HG02571 (cell line): ENCODE measurements around the gene EPB41L1.

ENCODE experiments used
- ATAC-seq: cut with Tn5 transposase; IDR thresholded peaks from one replicate; pipeline ENCODE4 v1.9.1; 2021; ENCODE audit warnings: mild to moderate bottlenecking, moderate library complexity; ENCODE audit not compliant: unreplicated experiment

EPB41L1 gene

DNA sequence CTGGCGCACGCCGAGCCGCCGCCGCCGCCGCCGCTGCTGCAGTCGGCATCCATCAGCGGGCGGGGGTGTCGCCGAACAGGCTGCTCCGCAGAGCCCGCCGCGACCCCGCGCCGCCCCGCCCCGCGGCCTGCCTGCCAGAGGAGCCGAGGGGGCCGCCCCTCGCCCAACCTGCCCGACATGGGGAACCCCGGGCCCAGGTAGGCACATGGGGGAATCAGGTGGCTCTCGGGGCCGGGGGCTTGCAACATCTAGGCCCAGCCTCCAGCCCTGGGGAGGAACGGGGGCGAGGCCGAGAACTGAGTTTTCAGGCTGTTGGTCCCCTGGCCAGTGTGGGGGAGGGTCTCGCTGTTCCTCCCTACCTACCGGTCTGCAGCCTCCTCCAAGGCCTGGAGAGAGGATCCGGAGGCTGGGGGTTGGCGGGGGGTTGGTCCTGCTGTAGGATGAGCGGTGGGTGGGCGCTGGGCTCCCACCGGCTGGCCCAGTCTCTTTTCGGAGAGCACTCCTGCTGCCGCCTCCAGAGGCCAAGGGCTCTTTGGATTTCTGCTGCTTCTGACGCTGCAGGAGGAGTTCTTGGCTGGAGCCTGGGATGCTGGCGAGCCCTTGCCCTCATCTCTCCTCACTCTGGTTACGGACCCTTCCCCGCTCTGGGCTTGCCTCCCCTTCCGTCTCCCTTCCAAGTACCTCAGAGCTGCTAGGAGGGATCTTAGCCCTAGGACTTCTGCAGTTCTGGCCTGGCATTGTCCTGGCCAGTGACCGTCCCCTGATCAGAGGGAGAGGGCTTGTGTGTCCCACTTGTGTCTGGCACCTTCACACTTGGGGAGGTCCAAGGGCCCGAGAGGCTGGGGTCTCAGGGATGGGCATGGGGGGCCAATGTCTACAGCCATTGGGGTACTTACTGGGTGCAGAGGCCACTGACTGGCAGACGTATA, at the start of gene EPB41L1:
TSS of gene EPB41L1 (plus strand) at position 41 of the 929 bp plus-strand sequence. CDS start 19,038 bp downstream, outside the sequence.
- no peak for ATAC-seq

DNA sequence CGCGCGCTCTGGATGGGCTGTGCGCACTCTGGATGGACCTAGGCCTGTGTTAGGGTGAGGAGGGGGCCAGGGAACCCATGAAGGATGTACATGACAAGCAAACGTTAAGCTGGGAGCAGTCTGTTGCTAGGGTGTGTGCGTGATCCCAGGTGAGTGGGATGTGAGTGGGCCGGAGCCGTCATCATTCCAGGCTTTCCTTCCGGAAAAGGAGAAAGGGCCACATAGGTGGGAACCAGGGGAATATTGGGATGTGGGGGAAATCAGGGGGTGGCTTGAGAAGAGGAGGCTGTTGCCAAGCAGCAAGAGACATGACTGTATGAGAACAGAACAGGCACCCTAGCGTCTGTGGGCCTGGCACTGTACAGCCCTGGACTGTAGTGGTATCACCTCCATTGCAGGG, 49.7 kb upstream of the EPB41L1 start:
- ATAC-seq = no peak

DNA sequence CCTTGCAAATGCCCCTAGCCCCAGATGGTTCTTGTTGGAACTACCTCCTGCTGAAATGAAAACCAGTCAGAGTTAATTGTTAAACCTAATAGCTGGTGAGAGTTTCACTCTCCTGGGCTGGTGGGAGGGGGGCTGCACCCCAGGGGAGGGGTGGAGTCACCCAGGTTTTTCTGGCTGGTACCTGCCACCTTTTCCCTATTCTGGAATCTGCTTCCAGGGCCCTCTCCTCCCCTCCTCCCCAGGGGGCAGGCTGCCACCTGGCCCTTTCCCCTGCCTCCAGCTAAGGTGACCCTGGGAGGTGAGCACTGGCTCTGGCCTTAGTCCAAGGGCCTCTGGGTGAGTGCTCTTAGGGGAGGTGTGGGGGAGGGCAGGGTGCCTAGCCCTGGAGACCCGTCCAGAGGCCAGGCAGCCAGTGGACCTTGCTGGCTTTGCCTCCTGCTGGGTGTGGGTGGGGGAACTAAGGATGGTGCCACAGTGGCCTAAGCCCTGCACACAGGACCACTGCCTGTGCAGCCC, 48.8 kb upstream of the EPB41L1 start:
- ATAC-seq = no peak

DNA sequence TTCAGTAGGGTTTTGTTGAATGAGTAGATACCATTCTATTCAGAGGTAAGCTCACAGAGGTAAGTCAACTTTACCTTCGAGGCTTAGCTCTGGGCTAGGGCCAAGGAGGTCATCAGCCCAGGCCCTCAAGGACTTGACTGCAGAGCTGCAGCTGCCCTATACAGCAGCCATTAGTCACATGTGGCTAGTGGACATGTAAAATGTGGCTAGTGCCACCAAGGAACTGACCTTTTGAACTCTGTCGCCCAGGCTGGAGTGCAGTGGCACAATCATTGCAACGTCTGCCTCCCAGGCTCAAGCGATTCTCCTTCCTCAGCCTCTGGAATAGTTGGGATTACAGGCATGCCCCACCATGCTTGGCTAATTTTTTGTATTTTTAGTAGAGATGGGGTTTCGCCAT, 47.9 kb upstream of the EPB41L1 start:
- ATAC-seq = no peak

DNA sequence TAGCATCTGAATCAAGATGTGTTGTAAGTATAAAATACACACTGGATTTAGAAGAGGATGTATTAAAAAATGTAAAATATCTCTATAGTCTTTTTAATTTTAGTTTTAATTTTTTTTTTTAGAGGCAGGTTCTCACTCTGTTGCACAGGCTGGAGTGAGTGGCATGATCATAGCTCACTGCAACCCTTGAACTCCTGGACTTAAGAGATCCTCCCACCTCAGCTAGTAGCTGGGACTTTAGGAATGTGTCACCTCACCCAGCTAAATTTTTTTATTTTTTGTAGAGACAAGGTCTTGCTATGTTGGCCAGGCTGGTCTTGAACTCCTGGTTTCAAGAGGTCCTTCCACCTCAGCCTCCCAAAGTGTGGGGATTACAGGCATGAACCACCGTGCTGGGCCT, 46.7 kb upstream of the EPB41L1 start:
- ATAC-seq = no peak

DNA sequence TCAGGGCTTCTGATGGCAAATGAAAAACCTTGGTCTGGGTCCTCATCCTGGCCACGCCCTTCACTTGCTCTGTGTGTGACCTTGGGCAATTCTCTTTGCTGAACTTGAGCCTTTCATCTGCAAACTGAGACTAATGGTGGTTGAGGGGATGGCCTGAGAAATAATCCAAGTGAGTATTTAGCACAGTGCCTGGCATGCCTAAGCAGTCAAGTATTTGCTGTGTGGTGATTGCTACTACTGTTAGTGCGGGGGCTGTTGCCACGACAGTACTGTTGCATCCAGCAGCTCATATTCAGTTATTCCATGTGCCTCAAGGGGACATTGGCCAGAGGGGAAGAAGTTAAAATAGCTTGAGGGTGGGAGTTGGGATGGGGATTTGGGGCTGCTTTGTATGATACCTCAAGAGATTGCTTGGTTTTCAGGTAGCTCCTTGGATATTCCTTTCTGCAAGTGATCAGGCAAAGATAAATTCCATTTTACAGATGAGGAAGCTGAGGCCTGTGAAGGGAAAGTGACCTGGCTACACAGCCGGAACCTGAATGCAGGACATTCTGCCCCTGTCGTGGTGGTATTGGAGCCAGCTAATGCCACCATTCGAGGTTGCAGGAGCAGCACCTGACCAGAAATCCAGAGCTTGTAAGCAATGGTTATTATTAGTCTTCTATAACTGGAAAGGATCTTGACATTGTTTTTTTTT, 45.1 kb upstream of the EPB41L1 start:
- ATAC-seq = no peak

DNA sequence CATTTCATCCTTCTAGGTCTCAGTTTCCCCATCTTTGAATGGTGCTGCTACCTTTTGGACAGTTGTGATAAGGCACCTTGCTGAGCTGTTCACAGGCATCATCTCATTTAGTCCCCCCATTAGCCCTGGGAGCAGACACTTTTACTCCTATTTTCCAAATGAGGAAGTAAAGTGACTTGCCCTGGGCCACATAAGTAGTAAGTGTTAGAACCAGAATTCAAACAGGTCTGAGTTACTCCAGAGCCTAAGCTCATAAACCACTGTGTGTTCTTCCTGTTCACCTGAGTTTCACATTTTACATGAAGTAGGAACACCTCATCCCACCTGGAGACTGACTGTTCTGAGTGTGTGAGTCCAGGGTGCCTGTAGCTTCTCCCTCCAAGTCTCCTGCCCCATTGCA, 43.5 kb upstream of the EPB41L1 start:
- ATAC-seq = no peak

DNA sequence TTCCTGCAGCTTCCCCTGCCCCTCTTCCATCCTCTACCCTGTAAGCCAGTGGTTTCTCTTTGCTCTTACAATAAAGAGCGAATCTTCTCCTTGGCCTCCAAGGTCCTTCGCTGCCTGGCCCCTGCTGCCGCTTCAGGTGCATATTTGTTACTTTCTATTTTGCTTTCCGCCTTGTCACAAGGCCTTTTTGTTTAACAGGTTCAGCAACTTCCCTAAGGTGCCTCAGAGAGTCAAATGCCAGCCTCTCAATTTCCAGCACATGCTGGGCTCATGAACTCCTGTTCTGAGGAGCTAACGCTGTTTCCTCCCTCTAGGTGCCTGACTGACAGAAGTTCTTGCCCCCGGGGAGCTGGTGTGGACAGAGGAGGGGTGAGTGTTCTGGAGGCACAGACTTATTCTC, 42.4 kb upstream of the EPB41L1 start:
- ATAC-seq = no peak

DNA sequence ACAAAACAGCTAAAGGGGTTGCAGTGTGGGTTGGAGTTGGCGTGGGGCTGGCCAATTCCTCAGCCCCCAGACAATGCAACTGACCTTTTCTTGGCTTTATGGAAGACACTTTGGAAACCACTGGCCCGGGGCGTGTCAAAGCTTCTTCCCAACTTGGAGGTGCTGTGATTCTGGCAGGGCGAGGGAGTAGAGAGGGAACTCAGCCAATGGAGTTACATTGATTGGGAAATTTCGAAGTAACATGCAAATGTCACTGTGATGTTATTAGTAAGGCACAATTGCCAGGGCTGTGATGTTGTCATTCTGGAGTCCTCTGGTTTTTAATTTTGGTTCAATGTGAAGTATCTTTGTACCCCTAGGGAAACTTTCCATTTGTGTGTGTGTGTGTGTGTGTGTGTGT, 41.5 kb upstream of the EPB41L1 start:
- ATAC-seq = no peak

DNA sequence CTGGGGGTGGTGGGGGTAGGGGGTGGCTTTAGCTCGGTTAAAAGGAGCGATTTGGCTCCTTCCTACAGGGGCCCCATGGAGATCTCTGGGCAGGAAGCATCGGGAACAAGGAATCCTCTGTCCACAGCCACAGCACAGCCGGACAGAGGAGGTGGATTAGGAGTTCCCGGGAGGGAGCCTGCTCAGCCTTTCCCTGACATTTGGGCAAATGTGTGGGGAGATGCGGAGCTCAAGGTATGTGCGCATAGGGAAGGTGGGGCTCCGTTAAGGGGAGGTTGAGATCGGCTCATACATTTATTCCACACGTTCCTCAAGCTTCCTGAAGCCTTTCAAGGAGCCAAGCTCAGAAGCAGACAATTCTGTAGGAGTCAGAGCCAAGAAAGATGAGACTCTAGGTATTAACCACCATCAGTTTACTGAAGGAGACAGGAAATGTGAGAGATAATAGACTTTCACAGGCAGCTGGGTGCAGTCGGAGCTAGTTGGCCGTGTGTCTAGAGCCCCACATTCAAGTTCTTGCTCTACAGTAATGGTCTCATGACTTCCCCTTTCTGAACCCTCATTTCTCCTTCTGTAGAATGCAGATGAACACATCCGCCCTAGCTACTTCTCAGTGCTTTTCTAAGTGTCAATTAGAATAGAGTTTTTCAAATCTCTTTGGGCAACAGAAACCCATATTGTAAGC, 40.8 kb upstream of the EPB41L1 start:
- no peak for ATAC-seq

DNA sequence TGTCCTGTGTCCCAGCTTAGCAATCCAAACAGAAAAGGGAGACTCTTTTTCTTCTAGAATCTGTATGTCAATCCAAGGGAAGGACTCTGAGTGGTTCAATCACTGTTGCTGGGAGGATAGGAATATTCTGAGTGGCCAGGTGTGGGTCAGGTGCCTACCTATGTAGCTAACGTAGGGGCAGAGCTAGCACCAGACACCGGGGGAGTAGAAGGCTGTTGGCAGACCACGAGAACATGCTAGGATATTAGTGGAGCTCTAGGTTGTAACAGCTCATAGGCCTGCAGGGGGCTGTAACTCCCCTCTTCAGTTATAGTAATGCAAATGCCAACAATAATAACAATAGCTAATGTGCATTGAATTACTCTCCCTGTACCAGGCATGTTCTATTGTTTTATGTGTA, 39.8 kb upstream of the EPB41L1 start:
- no peak for ATAC-seq

DNA sequence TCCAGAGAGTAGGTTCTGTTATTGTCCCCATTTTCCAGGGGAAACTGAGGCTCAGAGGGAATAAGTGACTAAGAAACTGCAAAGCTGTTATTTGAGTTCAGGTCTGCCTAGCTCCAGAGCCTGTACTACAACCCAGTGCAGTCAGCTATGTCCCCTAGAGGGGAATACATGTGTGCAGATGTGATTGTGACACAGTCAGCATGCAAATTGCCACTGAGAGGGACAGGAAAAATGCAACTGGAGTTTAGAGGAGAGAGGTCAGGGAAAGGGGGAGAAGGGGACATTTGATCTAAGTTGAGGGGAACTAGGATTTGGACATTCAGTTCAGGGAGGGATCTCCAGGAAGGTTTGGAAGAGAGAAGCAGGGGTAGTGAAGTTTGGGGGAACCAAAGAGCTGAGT, 38.6 kb upstream of the EPB41L1 start:
- ATAC-seq = no peak

DNA sequence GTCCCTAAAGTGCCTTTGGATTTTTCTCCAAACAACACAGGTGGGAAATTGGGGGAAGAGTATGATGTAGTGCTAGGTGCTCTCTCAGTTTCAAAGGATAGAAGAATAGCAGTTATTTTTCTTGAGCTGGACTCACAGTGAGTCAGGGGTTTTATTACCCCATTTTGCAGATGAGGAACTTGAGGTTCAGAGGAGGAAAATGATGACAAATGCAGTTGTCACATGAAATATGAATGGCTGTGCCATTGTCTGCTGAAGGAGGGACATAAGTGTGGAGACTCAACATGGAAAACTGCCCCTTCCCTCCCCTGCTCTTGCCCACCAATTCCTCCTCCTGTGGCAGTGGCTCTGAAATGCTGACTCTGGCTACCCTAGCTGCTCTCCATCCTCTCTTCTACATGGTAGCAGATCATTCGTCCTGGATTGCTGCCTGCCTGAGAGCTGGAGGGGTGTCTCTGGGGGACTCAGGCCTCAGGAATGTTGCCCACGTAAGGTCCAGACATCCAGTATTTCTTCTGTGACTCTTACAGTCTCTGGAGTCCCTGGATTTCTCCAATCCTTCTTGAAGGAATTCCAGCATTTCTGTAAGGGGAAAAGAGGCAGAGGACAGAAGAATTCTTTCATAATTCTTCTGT, 37.6 kb upstream of the EPB41L1 start:
- ATAC-seq = no peak

DNA sequence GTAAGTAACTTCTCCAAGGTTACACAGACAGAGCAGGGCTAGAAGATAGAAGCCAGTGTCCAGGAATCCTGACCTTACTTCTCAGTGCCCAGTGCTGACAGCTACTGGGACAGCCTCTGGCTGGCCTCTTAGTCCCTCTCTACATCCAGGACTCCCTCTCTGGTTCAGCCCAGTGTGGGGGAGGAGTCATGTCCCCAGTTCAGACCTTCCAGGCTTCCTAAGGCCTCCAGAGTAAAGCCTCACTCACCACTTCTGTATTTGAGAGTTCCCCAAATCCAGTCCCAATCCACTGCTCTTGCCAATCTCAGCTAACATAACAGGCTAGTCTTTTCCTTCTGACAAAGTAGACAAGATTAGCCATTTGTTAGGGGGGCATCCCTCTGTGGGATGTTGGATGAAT, 36.9 kb upstream of the EPB41L1 start:
- no peak for ATAC-seq

DNA sequence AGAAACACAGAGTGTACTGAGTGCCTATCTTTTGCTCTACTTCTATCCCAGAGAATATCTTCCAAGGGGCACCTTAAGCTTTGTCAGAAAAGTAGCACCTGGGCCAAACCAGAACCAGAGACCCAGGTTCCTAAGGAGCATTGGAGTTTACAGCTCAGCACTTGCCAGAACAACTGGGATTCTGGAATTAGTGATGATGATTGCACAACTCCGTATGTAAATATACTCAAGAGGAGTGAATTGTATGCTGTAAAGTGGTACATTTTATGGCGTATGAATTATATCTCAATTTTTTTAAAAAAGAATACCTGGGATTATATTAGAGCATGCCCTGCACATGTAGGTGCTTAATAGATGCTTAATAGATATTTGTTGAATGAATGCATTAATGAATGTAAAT, 36.2 kb upstream of the EPB41L1 start:
- no peak for ATAC-seq

DNA sequence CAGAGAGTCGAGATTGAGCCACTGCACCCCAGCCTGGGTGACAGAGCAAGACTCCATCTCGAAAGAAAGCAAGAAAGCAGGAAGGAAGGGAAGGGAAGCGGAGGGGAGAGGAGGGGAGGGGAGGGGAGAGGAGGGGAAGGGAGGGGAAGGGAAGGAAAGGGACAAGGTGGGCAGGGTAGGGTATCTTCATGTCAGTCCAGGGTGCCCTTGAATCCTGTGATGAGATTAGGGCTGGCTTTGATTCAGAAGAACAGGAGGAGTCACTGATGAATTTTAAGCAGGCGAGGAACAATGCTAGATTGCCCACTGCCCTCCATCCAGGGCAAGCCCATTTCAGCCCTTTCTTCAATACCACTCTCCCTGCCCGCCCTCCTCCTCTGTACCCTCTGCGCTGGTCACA, 35.0 kb upstream of the EPB41L1 start:
- no peak for ATAC-seq

DNA sequence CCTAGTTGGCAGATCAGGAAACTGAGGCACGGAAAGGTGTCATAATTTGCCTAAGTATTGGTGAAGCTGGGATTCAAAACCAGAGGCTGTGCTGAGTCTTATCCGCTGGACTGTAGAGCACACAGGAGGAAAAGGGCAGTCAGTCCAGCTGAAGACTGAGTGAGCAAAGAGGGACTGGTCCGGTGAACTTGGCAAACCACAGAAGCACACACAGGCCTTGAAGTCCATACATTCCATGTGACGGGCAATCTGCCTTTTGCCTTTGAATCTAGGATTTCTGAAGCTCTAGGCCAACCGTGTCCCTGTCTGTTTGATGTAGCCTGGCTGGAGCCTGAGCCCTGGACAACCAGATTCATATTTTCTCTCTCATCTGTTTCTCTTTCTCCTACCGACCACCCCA, 34.3 kb upstream of the EPB41L1 start:
- no peak for ATAC-seq

DNA sequence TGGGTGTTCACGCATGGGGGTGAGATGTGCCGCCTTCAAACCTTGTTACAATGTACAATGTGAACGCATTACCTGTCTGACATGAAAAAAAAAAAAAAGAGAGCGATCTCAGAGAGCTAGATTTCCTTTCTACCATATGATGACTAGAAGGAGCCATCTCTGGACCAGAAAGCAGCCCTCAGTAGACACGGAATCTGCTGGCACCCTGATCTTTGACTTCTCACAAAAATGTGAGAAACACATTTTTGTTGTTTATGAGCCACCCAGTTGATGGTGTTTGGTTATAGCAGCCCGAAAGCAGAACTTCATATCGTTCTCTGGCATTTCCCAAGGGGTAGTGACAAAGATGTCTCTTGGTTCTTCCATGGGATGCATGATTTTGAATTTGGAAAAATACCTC, 33.5 kb upstream of the EPB41L1 start:
- no peak for ATAC-seq

DNA sequence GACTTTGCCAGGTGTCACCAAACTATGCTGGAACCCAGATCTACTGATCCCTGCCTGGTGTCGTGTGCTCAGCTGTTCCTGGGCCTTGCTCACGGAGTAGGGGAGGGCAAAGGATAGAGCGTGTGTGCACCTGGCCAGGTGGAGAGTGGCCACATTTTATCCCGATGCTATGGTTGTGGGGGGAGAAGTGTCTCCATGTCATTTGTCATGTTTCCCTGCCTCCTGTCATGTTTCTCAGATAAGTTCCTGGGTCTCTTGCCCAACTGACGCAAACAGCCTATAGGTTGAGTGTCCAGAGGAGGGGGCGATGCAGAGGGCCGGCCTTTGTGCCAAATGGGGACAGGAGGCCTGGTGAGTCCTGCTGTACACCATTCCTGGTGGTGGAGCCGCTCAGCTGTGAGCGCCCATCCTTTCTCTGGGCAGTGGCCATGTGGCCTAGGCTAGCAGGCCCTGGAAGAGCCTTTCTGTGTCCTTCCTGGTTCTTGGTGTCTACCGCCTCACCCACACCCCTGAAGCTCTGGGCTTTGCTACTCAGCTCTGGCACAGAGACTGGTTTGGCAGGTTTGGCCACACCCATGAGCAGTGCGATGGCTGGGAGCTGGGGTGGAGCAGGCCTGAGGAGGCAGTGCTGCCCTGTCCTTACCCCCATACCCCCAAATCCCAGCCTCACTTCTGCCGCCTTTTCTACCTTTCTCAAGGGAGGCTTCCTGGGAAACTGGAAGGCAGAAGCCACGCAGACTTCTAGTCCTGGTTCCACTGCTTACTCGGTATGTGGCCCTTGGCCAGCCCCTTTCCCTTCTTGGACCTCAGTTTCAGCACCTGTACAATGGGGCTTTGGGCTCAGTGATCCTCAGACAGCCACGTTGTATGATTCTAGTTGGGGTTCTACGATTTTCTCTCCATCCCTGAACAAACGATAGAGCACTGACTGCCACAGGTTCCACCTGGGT, 32.3 kb upstream of the EPB41L1 start:
- ATAC-seq = no peak

DNA sequence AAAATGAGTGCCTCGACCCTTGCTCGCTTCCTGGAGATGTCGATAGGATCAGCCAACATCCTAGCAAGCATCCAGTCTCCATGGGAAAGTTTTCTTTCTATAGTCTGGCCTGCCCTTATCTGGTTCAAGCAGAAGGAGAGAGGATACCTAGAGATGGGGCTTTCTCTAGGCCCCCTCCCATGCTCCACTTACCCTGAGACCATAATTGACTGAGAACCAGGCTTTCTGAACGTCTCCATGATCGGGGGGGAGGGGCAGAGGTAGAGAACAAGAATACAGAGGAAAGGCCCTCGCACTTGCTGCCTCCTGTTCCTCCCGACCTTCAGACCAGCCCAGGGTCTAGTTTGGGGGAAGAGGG, 31.6 kb upstream of the EPB41L1 start:
- ATAC-seq = no peak
